HepG2 (cell line): ENCODE measurements around the gene TUBB3. TPM values are rescaled to one million over a fixed set of nuclear protein-coding genes. Genes with fewer than 3 reads are reported as not detected.

ENCODE experiments used
- BATF2 ChIP-seq: sonication (generic); formaldehyde crosslinking; IDR thresholded peaks from 2 replicates; pipeline ENCODE4 v1.8.0; 2022; ENCODE audit warnings: mild to moderate bottlenecking, missing genetic modification reagents, moderate library complexity
- CHCHD3 ChIP-seq: sonication (generic); formaldehyde crosslinking; IDR thresholded peaks from 2 replicates; pipeline ENCODE4 v1.8.0; 2022; ENCODE audit warnings: mild to moderate bottlenecking, missing genetic modification reagents, moderate library complexity
- EHMT2 ChIP-seq: fragments of 200-600 bp; sonication (generic); IDR thresholded peaks from 2 replicates; pipeline ENCODE4 v1.7.0; 2017; ENCODE audit warnings: antibody characterized with exemption, low read depth, low read length, borderline replicate concordance
- FOXA1 ChIP-seq, 2 experiments: fragments of 450-650 bp in 1 of 2; sonication (generic) in 1 of 2; formaldehyde crosslinking in 1 of 2; IDR thresholded peaks; 2 replicates each; pipeline versions ENCODE4 v1.4.0 to v1.6.1; 2016 to 2020; ENCODE audit warnings: missing genetic modification reagents in 1 of 2
- KAT2B ChIP-seq: fragments of 150-350 bp; IDR thresholded peaks from 2 replicates; pipeline ENCODE4 v1.6.1; 2014; ENCODE audit warnings: low read depth, low read length, borderline replicate concordance
- MEIS1 ChIP-seq: sonication (generic); formaldehyde crosslinking; IDR thresholded peaks from 2 replicates; pipeline ENCODE4 v1.9.0; 2021; ENCODE audit warnings: mild to moderate bottlenecking, missing genetic modification reagents, moderate library complexity, borderline replicate concordance
- MTA1 ChIP-seq: sonication (generic); formaldehyde crosslinking; IDR thresholded peaks from 2 replicates; pipeline ENCODE4 v1.4.0; 2020; ENCODE audit warnings: missing genetic modification reagents, mild to moderate bottlenecking, borderline replicate concordance
- NFYC ChIP-seq: IDR thresholded peaks from 2 replicates; pipeline ENCODE4 v1.6.1; 2016; ENCODE audit warnings: missing genetic modification reagents, missing compliant biosample characterization
- NPAS2 ChIP-seq: sonication (generic); formaldehyde crosslinking; IDR thresholded peaks from 2 replicates; pipeline ENCODE4 v1.8.0; 2022; ENCODE audit warnings: mild to moderate bottlenecking, missing genetic modification reagents, borderline replicate concordance
- REST ChIP-seq, 2 experiments: IDR thresholded peaks; 2 replicates each; pipeline ENCODE4 v1.6.1; 2011 to 2012; ENCODE audit warnings: low read length in 2 of 2, borderline replicate concordance in 1 of 2, low read depth in 1 of 2, mild to moderate bottlenecking in 1 of 2, moderate library complexity in 1 of 2
- STAT5B ChIP-seq: sonication (generic); formaldehyde crosslinking; IDR thresholded peaks from 2 replicates; pipeline ENCODE4 v1.4.0; 2020; ENCODE audit warnings: missing genetic modification reagents
- TEAD3 ChIP-seq: optimal IDR thresholded peaks from 2 replicates; pipeline ENCODE3; 2016; ENCODE audit warnings: borderline replicate concordance
- TMF1 ChIP-seq: sonication (generic); formaldehyde crosslinking; IDR thresholded peaks from 2 replicates; pipeline ENCODE4 v1.8.1; 2022; ENCODE audit warnings: low read depth, missing genetic modification reagents
- ZFX ChIP-seq: sonication (generic); formaldehyde crosslinking; IDR thresholded peaks from 2 replicates; pipeline ENCODE4 v1.4.0; 2020; ENCODE audit warnings: mild to moderate bottlenecking, low read depth, missing genetic modification reagents, moderate library complexity
- ZIK1 ChIP-seq: sonication (generic); formaldehyde crosslinking; IDR thresholded peaks from 2 replicates; pipeline ENCODE4 v1.5.0; 2020; ENCODE audit warnings: mild to moderate bottlenecking, low read depth, missing genetic modification reagents, borderline replicate concordance
- ZNF138 ChIP-seq: sonication (generic); formaldehyde crosslinking; IDR thresholded peaks from 2 replicates; pipeline ENCODE4 v1.5.0; 2020; ENCODE audit warnings: mild to moderate bottlenecking, low read depth, missing genetic modification reagents
- ZNF251 ChIP-seq: sonication (generic); formaldehyde crosslinking; IDR thresholded peaks from 2 replicates; pipeline ENCODE4 v1.9.0; 2021; ENCODE audit warnings: mild to moderate bottlenecking, missing genetic modification reagents
- ZNF337 ChIP-seq: sonication (generic); formaldehyde crosslinking; IDR thresholded peaks from 2 replicates; pipeline ENCODE4 v1.5.1; 2020; ENCODE audit warnings: missing genetic modification reagents, low read depth, mild to moderate bottlenecking, borderline replicate concordance
- ZNF549 ChIP-seq: sonication (generic); formaldehyde crosslinking; IDR thresholded peaks from 2 replicates; pipeline ENCODE4 v1.5.0; 2020; ENCODE audit warnings: missing genetic modification reagents
- ZNF775 ChIP-seq: sonication (generic); formaldehyde crosslinking; IDR thresholded peaks from 2 replicates; pipeline ENCODE4 v1.4.0; 2020; ENCODE audit warnings: missing genetic modification reagents, mild to moderate bottlenecking, moderate library complexity, borderline replicate concordance
- polyA plus RNA-seq, 8 experiments: library from polyadenylated mRNA; depleted of rRNA in 3 of 8; stranded (reverse) in 7 of 8; unstranded in 1 of 8; fragments of >200 nt; fragmentation: Illumina TruSeq in 4 of 8; extraction: Trizol in 4 of 8; gene quantifications; 2 replicates each; pipeline versions ENCODE4 v1.2.1 to v1.2.3, GENCODE V29; 2011 to 2016; ENCODE audit warnings: low read depth in 4 of 8, missing spikeins in 1 of 8, mixed read lengths in 1 of 8; ENCODE audit not compliant: insufficient read depth in 1 of 8
- total RNA-seq, 5 experiments: library from RNA; depleted of rRNA; stranded (reverse); fragments of >200 nt; fragmentation: Illumina TruSeq; extraction: Trizol; gene quantifications; 2 replicates each; pipeline ENCODE4 v1.2.3, GENCODE V29; 2016; ENCODE audit warnings: low read depth in 1 of 5
- TF ChIP-seq, protein P1 (sequence below): sonication (generic); formaldehyde crosslinking; IDR thresholded peaks from 2 replicates; pipeline ENCODE4 v1.5.0; 2020; ENCODE audit warnings: missing genetic modification reagents
- TF ChIP-seq, protein P2 (sequence below): sonication (generic); formaldehyde crosslinking; IDR thresholded peaks from 2 replicates; pipeline ENCODE4 v1.5.0; 2020; ENCODE audit warnings: missing genetic modification reagents

Gene TUBB3
- total and polyA plus RNA-seq, 2 of the 13 experiments (the other 11 are each of a cell fraction or from before 2014, with no cell fraction given) = 110 to 185 TPM

- 0 out of 2 replicates have a peak, but pooled peaks have one; percentile 43 for TF ChIP-seq ZNF138
- TF ChIP-seq REST (IDR thresholded peaks at IDR 0.05; ENCODE audit: borderline replicate concordance in 1 of 2, low read depth in 1 of 2, low read length in 2 of 2) = no peak
- TF ChIP-seq, protein P1, sequence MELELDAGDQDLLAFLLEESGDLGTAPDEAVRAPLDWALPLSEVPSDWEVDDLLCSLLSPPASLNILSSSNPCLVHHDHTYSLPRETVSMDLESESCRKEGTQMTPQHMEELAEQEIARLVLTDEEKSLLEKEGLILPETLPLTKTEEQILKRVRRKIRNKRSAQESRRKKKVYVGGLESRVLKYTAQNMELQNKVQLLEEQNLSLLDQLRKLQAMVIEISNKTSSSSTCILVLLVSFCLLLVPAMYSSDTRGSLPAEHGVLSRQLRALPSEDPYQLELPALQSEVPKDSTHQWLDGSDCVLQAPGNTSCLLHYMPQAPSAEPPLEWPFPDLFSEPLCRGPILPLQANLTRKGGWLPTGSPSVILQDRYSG (CRISPR knock-in tag) = no peak
- TF ChIP-seq ZFX (CRISPR knock-in tag) = no peak; the same call in 1 of the 2 replicates
- TF ChIP-seq TEAD3 (CRISPR knock-in tag) = no peak
- TF ChIP-seq ZNF775 (CRISPR knock-in tag) = no peak
- TF ChIP-seq STAT5B (CRISPR knock-in tag) = no peak
- no peak for TF ChIP-seq NFYC (CRISPR knock-in tag)
- no peak for TF ChIP-seq NPAS2 (CRISPR knock-in tag)
- TF ChIP-seq, protein P2, sequence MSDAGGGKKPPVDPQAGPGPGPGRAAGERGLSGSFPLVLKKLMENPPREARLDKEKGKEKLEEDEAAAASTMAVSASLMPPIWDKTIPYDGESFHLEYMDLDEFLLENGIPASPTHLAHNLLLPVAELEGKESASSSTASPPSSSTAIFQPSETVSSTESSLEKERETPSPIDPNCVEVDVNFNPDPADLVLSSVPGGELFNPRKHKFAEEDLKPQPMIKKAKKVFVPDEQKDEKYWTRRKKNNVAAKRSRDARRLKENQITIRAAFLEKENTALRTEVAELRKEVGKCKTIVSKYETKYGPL = no peak
- TF ChIP-seq ZNF549 (CRISPR knock-in tag) = no peak
- TF ChIP-seq EHMT2 = no peak
- TF ChIP-seq TMF1 = no peak
- TF ChIP-seq FOXA1 (IDR thresholded peaks at IDR 0.05) = no peak
- TF ChIP-seq FOXA1 (CRISPR knock-in tag; IDR thresholded peaks at IDR 0.05) = no peak
- 0 out of 2 replicates have a peak, but pooled peaks have one; percentile 10 for TF ChIP-seq ZNF337 (CRISPR knock-in tag)
- no peak for TF ChIP-seq MEIS1 (CRISPR knock-in tag)
- no peak for TF ChIP-seq ZIK1
- TF ChIP-seq CHCHD3 = no peak
- no peak for TF ChIP-seq KAT2B
- peak; percentile 5; the same call in 1 of the 2 replicates for TF ChIP-seq MTA1
- no peak for TF ChIP-seq ZNF251 (CRISPR knock-in tag)
- TF ChIP-seq BATF2 (CRISPR knock-in tag) = no peak
These were observed 49.0 kb upstream of the TUBB3 start (continued) for GRCh38 chr16:89873972-89874689.
